Measurements from ENCODE around the gene MAB21L2. TPM values are rescaled to one million over a fixed set of nuclear protein-coding genes. Genes with fewer than 3 reads are reported as not detected.

Gene MAB21L2
- total RNA-seq, 2 donors from 2014 or later, result not detected

DNA sequence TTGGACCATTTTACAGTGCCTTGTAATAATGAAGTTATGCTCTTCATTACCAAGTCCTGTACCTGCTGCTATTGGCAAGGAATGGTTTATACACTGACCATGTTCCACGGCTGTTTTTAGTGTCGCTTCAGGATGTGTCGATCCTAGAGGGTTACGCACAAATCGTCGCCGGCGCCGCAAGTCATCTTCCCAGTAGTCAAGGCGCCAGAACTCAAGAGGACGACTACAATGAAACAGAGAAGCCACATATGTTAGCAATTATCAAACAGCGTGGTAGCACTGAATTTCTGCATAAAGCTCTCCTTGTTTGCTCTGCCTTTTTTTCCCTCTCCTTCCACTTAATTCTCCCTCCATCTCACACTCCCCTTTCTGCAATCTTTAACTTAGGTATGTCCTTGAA is 17.0 kb downstream of the MAB21L2 start:
- ATAC-seq (no peak), DNase-seq (no peak)
- no peaks in the 10 kb centered on the region for H3K9me3 ChIP-seq (ENCODE audit: control insufficient read depth, low read length, poor library complexity, severe bottlenecking)
- H3K27me3 Mint-ChIP-seq, result no peaks in the 10 kb centered on the region
- no peak overlapping the region for H3K4me3 Mint-ChIP-seq
- H3K4me1 Mint-ChIP-seq, result peaks cover 2% of the 10 kb centered on the region
- H3K27ac Mint-ChIP-seq, result no peak overlapping the region
- peaks cover 6% of the 10 kb centered on the region for H3K36me3 Mint-ChIP-seq (ENCODE audit: low read depth)

DNA sequence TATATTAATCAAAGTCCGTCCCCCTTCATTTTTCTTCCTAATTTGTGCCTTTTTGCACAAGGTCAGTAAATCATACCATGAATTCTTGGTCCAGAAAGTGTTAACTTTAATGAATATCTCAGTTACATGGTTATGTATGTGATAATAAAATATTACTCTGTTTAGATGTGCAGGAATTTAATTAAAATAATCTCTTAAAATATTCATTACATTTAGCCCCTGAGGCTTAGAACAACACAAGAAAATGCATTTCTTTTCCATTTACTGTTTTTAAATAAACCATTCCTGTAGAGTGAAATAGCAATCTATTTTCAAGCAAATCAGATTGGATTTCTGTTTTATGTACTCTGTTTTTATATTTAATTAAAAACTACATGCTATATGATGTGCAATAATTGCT is 17.6 kb downstream of the MAB21L2 start:
- Mint-ChIP-seq H3K36me3 (ENCODE audit: low read depth) (peaks cover 6% of the 10 kb centered on the region), H3K4me3 (no peak overlapping the region), H3K27me3 (no peaks in the 10 kb centered on the region), H3K4me1 (peaks cover 2% of the 10 kb centered on the region), H3K27ac (no peak overlapping the region)
- no peak for ATAC-seq
- no peaks in the 10 kb centered on the region for H3K9me3 ChIP-seq (ENCODE audit: control insufficient read depth, low read length, poor library complexity, severe bottlenecking)
- DNase-seq, result no peak

DNA sequence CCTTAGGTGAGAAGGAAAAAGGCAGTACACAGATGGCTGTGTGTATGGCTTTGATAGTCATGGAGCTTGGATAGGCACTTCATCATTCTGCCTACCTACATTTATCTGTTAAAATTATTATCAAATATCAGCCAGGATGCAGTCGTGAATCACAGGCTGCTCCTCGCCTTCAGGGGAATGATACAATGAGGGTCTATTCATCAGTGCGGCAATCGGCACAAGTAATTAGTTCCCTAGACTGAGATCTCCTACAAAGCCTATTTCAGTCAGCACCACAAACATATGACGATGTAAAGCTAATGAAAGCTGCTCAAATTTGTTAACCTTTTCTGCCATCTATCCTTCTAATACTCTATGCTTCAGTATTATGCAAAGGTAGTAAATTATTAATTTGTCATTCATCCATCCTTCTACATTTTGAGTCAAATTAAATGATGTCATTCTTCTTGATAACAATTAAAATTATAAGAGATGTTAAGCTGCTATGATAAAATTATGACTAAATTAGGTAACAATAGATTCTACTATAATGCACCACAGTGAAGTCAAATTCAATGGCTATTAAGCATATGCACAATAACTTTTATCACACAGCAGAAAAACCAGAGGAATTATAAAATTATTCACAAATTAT is 19.0 kb downstream of the MAB21L2 start:
- H3K9me3 ChIP-seq (ENCODE audit: control insufficient read depth, low read length, poor library complexity, severe bottlenecking), result no peaks in the 10 kb centered on the region
- Mint-ChIP-seq H3K27me3 (no peaks in the 10 kb centered on the region), H3K4me1 (peaks cover 2% of the 10 kb centered on the region), H3K36me3 (ENCODE audit: low read depth) (peaks cover 6% of the 10 kb centered on the region), H3K4me3 (no peak overlapping the region), H3K27ac (no peak overlapping the region)
- no peak for ATAC-seq
- DNase-seq, result no peak

DNA sequence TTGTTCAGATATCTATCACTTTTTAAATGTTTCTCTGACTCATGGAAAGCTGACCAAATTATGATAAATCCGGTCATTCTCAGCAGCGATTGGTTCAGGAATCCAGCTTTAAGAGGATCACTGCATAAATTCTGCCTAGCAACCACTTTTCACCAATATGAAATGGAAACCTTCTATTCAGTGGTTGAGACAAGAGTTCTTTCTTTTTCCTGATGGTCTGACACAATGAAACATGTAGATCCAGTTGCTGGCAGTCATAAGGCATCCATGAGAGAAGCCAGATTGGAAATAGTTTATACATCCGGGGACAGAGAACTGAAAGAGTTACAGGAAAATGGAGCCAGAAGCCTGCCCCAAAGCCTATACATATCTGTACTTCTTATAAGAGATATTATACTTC is 27.2 kb downstream of the MAB21L2 start:
- DNase-seq, result no peak
- Mint-ChIP-seq H3K4me1 (peaks cover 4% of the 10 kb centered on the region), H3K4me3 (no peak overlapping the region), H3K27ac (no peak overlapping the region), H3K27me3 (no peaks in the 10 kb centered on the region), H3K36me3 (ENCODE audit: low read depth) (peaks cover 2% of the 10 kb centered on the region)
- ATAC-seq, result no peak
- no peaks in the 10 kb centered on the region for H3K9me3 ChIP-seq (ENCODE audit: control insufficient read depth, low read length, poor library complexity, severe bottlenecking)

DNA sequence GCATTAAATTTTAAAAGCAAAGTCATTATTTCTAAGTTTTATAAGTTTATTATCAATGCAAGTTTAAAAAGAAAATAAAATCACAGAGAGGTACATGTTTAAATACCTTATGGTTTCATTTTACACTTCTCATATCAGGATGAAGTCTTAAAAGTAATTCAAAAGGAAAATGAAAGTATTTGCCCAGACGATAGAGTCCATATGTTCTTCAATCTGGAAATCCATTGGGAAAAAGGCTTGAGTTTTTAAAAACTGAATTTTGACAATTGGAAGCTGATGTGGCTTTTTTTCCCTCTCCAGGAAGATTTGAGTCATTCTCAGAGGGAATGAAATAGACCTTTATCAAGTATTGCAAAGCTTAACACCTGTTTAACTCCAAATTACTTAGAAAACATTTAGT is 37.1 kb downstream of the MAB21L2 start:
- Mint-ChIP-seq H3K4me1 (peaks cover 4% of the 10 kb centered on the region), H3K27me3 (no peaks in the 10 kb centered on the region), H3K27ac (no peak overlapping the region), H3K4me3 (no peak overlapping the region), H3K36me3 (ENCODE audit: low read depth) (no peaks in the 10 kb centered on the region)
- DNase-seq (no peak), ATAC-seq (no peak)
- no peaks in the 10 kb centered on the region for H3K9me3 ChIP-seq (ENCODE audit: control insufficient read depth, low read length, poor library complexity, severe bottlenecking)

DNA sequence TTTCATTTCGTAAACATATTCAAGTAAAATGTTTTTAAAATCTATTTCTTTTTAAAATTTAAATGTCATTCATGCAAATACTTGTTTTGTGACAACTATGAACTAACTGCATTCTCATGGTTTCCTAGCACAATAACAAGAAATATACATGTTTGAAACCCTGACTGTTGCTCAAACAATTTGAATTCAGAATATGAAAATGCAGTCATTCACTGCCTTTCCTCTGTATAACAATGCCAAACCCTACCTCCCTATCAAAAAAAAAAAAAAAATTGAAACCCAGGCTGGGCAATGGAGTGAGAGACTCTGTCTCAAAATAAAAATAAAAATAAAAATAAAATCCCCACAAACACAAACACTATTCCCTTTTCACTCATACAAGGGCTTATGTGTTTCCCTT is 42.1 kb downstream of the MAB21L2 start:
- no peak overlapping the region for H3K27ac Mint-ChIP-seq
- H3K4me3 Mint-ChIP-seq, result no peak overlapping the region
- ATAC-seq (no peak), DNase-seq (no peak)
- peaks cover 2% of the 10 kb centered on the region for H3K36me3 Mint-ChIP-seq (ENCODE audit: low read depth)
- H3K9me3 ChIP-seq (ENCODE audit: control insufficient read depth, low read length, poor library complexity, severe bottlenecking), result no peaks in the 10 kb centered on the region
- peaks cover 4% of the 10 kb centered on the region for H3K4me1 Mint-ChIP-seq
- no peaks in the 10 kb centered on the region for H3K27me3 Mint-ChIP-seq

DNA sequence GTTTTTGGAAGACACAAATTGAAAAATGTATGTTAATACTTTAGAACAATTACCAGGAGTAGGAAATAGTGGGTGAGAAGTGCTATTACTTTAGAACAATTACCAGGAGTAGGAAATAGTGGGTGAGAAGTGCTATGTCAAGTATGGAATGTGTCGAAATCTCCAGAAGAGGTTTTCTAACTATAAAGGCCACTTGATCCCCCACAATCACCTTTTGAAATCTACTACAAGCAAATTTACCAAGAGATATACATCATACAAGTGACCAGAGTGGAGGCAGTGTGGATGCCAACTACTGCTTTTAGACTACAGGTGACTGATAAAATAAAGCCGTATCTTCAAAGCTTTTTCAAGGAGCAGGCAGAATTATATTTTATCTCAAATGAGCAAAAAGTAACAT is 43.1 kb downstream of the MAB21L2 start:
- H3K27ac Mint-ChIP-seq, result no peak overlapping the region
- DNase-seq (no peak), ATAC-seq (no peak)
- no peaks in the 10 kb centered on the region for H3K27me3 Mint-ChIP-seq
- H3K9me3 ChIP-seq (ENCODE audit: control insufficient read depth, low read length, poor library complexity, severe bottlenecking), result no peaks in the 10 kb centered on the region
- peaks cover 2% of the 10 kb centered on the region for H3K4me1 Mint-ChIP-seq
- no peak overlapping the region for H3K4me3 Mint-ChIP-seq
- peaks cover 2% of the 10 kb centered on the region for H3K36me3 Mint-ChIP-seq (ENCODE audit: low read depth)

DNA sequence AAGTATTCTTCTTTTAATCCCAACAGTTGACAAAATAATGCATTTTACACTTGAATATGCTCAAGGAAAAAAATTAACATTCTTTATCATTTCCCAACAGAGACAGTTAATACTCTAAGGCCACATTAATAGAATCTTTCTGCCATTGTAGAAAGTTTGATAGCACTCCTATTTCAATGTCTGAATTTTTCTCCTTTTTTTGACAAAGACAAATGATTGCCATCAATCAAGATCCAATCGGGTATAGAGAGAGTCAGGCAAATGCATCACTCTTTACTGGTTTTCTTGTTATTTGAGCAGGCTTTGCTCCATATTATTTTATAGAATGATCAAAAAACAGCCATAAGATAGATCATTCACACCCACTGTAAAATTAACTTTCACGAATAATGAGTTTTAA is 46.1 kb downstream of the MAB21L2 start:
- Mint-ChIP-seq H3K27me3 (no peaks in the 10 kb centered on the region), H3K36me3 (ENCODE audit: low read depth) (peaks cover 2% of the 10 kb centered on the region), H3K27ac (no peak overlapping the region), H3K4me1 (no peaks in the 10 kb centered on the region), H3K4me3 (no peak overlapping the region)
- DNase-seq, result no peak
- H3K9me3 ChIP-seq (ENCODE audit: control insufficient read depth, low read length, poor library complexity, severe bottlenecking), result no peaks in the 10 kb centered on the region
- no peak for ATAC-seq

DNA sequence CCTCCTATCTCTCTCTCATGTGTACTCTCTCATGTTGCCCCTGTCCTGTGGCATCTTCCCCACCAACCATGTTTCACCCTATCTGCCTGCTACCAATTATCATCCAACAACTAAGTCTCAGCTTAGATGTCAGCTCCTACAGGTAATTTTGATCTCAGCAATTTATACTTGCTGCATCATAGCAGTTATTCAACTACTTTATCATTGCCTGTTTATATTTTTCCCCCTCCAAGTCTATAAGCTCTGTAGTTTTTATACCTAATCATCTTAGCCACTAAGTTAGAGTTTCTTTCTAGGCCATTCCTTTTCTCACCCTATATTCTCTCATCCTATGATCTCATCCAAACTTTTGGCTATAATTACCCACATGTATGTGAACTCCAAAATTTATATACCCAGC is 50.7 kb downstream of the MAB21L2 start:
- no peaks in the 10 kb centered on the region for H3K4me1 Mint-ChIP-seq

More for the DNA sequence above, 50.7 kb downstream of the MAB21L2 start:
- no peaks in the 10 kb centered on the region for H3K9me3 ChIP-seq (ENCODE audit: control insufficient read depth, low read length, poor library complexity, severe bottlenecking)
- Mint-ChIP-seq H3K27ac (no peak overlapping the region), H3K4me3 (no peak overlapping the region), H3K36me3 (ENCODE audit: low read depth) (no peaks in the 10 kb centered on the region), H3K27me3 (no peaks in the 10 kb centered on the region)
- DNase-seq (no peak), ATAC-seq (no peak)

Data from T-helper 17 cell (primary cell).